H9 (cell line): ENCODE data around the gene AFAP1. TPM values are rescaled to one million over a fixed set of nuclear protein-coding genes. Genes with fewer than 3 reads are reported as not detected.

ENCODE experiments used
- DNase-seq: peaks from one replicate; pipeline ENCODE4 v3.0.0-alpha.2; 2017
- H2AFZ ChIP-seq: one replicate; pipeline ENCODE4 v1.6.1; 2013; ENCODE audit warnings: mild to moderate bottlenecking, low read length, control low read depth, moderate library complexity
- H2AK5ac ChIP-seq: 2 replicates; pipeline ENCODE4 v1.6.1; 2013; ENCODE audit warnings: low read length, control low read depth, mixed read lengths; ENCODE audit not compliant: insufficient read length
- H2BK120ac ChIP-seq: one replicate; pipeline ENCODE4 v1.6.1; 2013; ENCODE audit warnings: low read depth, mild to moderate bottlenecking, low read length, control low read depth, inconsistent platforms; ENCODE audit not compliant: poor library complexity, severe bottlenecking
- H2BK12ac ChIP-seq: 2 replicates; pipeline ENCODE4 v1.6.1; 2013; ENCODE audit warnings: low read length, control low read depth, mixed read lengths, low read depth; ENCODE audit not compliant: insufficient read length
- H2BK15ac ChIP-seq: 2 replicates; pipeline ENCODE4 v1.6.1; 2013; ENCODE audit warnings: low read depth, low read length, control low read depth
- H2BK20ac ChIP-seq: one replicate; pipeline ENCODE4 v1.6.1; 2013; ENCODE audit warnings: low read depth, mild to moderate bottlenecking, low read length, control low read depth, inconsistent platforms; ENCODE audit not compliant: poor library complexity, severe bottlenecking
- H2BK5ac ChIP-seq: 2 replicates; pipeline ENCODE4 v1.6.1; 2013; ENCODE audit warnings: low read length, control low read depth, mixed read lengths; ENCODE audit not compliant: insufficient read length
- H3K14ac ChIP-seq: 2 replicates; pipeline ENCODE4 v1.6.1; 2013; ENCODE audit warnings: low read length, control low read depth; ENCODE audit not compliant: insufficient read depth
- H3K18ac ChIP-seq: 2 replicates; pipeline ENCODE4 v1.6.1; 2013; ENCODE audit warnings: low read depth, mild to moderate bottlenecking, mixed read lengths, low read length, control low read depth; ENCODE audit not compliant: insufficient read length
- H3K23ac ChIP-seq: 2 replicates; pipeline ENCODE4 v1.6.1; 2013; ENCODE audit warnings: low read length, control low read depth, mixed read lengths, low read depth; ENCODE audit not compliant: insufficient read length
- H3K23me2 ChIP-seq: 2 replicates; pipeline ENCODE4 v1.6.1; 2013; ENCODE audit warnings: low read depth, mild to moderate bottlenecking, mixed read lengths, low read length, control low read depth; ENCODE audit not compliant: insufficient read length, poor library complexity, severe bottlenecking
- H3K27ac ChIP-seq: 2 replicates; pipeline ENCODE4 v1.5.1; 2013; ENCODE audit warnings: low read length, control low read depth, mixed read lengths, low read depth; ENCODE audit not compliant: insufficient read length
- H3K27me3 ChIP-seq: 2 replicates; pipeline ENCODE4 v1.6.1; 2013; ENCODE audit warnings: low read length, control low read depth, inconsistent platforms; ENCODE audit not compliant: insufficient read depth
- H3K4ac ChIP-seq: 2 replicates; pipeline ENCODE4 v1.6.1; 2013; ENCODE audit warnings: low read depth, mild to moderate bottlenecking, control low read depth, inconsistent platforms, low read length, moderate library complexity
- H3K4me1 ChIP-seq: 2 replicates; pipeline ENCODE4 v1.6.1; 2013; ENCODE audit warnings: low read length, control low read depth, inconsistent platforms; ENCODE audit not compliant: insufficient read depth
- H3K4me2 ChIP-seq: 2 replicates; pipeline ENCODE4 v1.6.1; 2013; ENCODE audit warnings: low read length, control low read depth, mixed read lengths; ENCODE audit not compliant: insufficient read length, insufficient read depth
- H3K56ac ChIP-seq: 2 replicates; pipeline ENCODE4 v1.6.1; 2013; ENCODE audit warnings: low read depth, mild to moderate bottlenecking, mixed read lengths, low read length, control low read depth; ENCODE audit not compliant: insufficient read length
- H3K79me1 ChIP-seq: 2 replicates; pipeline ENCODE4 v1.6.1; 2013; ENCODE audit warnings: low read depth, mild to moderate bottlenecking, moderate library complexity, low read length, control low read depth, inconsistent platforms; ENCODE audit not compliant: insufficient read depth, poor library complexity, severe bottlenecking
- H3K79me2 ChIP-seq: 2 replicates; pipeline ENCODE4 v1.6.1; 2013; ENCODE audit warnings: low read length, control low read depth, inconsistent platforms; ENCODE audit not compliant: insufficient read depth
- H3K9ac ChIP-seq: 2 replicates; pipeline ENCODE4 v1.6.1; 2013; ENCODE audit warnings: low read length, control low read depth, mixed read lengths; ENCODE audit not compliant: insufficient read length; ENCODE audit errors: extremely low read depth
- H3K9me3 ChIP-seq: one replicate; pipeline ENCODE4 v1.6.1; 2013; ENCODE audit warnings: low read depth, low read length, inconsistent platforms; ENCODE audit not compliant: control insufficient read depth
- H3T11ph ChIP-seq: one replicate; pipeline ENCODE4 v1.6.1; 2013; ENCODE audit warnings: mild to moderate bottlenecking, low read length, control low read depth, inconsistent platforms
- H4K20me1 ChIP-seq: one replicate; pipeline ENCODE4 v1.6.1; 2013; ENCODE audit not compliant: control insufficient read depth, insufficient read length, insufficient read depth
- H4K5ac ChIP-seq: 2 replicates; pipeline ENCODE4 v1.6.1; 2013; ENCODE audit warnings: low read depth, mild to moderate bottlenecking, mixed read lengths, low read length, control low read depth; ENCODE audit not compliant: insufficient read length
- H4K8ac ChIP-seq: replicated peaks from 2 replicates; pipeline ENCODE4 v1.6.1; 2013; ENCODE audit warnings: low read length, control low read depth, mixed read lengths, low read depth; ENCODE audit not compliant: insufficient read length
- H4K91ac ChIP-seq: 2 replicates; pipeline ENCODE4 v1.6.1; 2013; ENCODE audit warnings: low read depth, mild to moderate bottlenecking, moderate library complexity, mixed read lengths, low read length, control low read depth; ENCODE audit not compliant: insufficient read length
- H3K27ac Mint-ChIP-seq, 3 experiments: 2 replicates in 2 of 3; 3 replicates in 1 of 3; pipeline ENCODE4 v1.8.0; 2020 to 2021; ENCODE audit warnings: mixed read lengths in 3 of 3, mild to moderate bottlenecking in 1 of 3, moderate library complexity in 1 of 3
- H3K27me3 Mint-ChIP-seq: 2 replicates; pipeline ENCODE4 v1.8.0; 2021; ENCODE audit warnings: low read depth, mild to moderate bottlenecking, moderate library complexity, mixed read lengths
- H3K36me3 Mint-ChIP-seq, 3 experiments: 2 replicates in 2 of 3; 3 replicates in 1 of 3; pipeline ENCODE4 v1.8.0; 2020 to 2021; ENCODE audit warnings: low read depth in 3 of 3, mixed read lengths in 3 of 3; ENCODE audit not compliant: insufficient read depth in 1 of 3
- H3K4me1 Mint-ChIP-seq, 2 experiments: 2 replicates each; pipeline ENCODE4 v1.8.0; 2020; ENCODE audit warnings: mixed read lengths in 2 of 2
- H3K4me3 Mint-ChIP-seq, 2 experiments: 2 replicates in 1 of 2; 3 replicates in 1 of 2; pipeline ENCODE4 v1.8.0; 2020 to 2021; ENCODE audit warnings: mild to moderate bottlenecking in 2 of 2, mixed read lengths in 2 of 2, moderate library complexity in 1 of 2
- H3K9me3 Mint-ChIP-seq, 2 experiments: 2 replicates in 1 of 2; 3 replicates in 1 of 2; pipeline ENCODE4 v1.8.0; 2020; ENCODE audit warnings: mild to moderate bottlenecking in 2 of 2, mixed read lengths in 2 of 2, moderate library complexity in 1 of 2
- WGBS: extraction: QIAGEN DNeasy Blood & Tissue Kit; methylation state at CpG from one replicate; pipeline ENCODE4 v1.1.7; 2013; ENCODE audit warnings: missing lambda C conversion rate, low lambda C conversion rate, mixed read lengths; ENCODE audit not compliant: insufficient read length; ENCODE audit errors: extremely low coverage; 5-methylcytosine and 5-hydroxymethylcytosine counted together
- total RNA-seq: library from RNA; stranded (reverse); gene quantifications from 2 replicates; pipeline ENCODE4 v1.2.1, GENCODE V29; 2021
- TF ChIP-seq, protein P1 (sequence below): fragments of 200-600 bp; sonication (generic); conservative IDR thresholded peaks from 3 replicates; pipeline ENCODE4 v1.8.0; 2021; ENCODE audit warnings: antibody characterized with exemption, mild to moderate bottlenecking

AFAP1 gene
- total RNA-seq, 1 experiment from 2014 or later = 6.5 TPM

- Histone ChIP-seq H3K9me3 (no peaks in the 10 kb centered on the region), H2BK15ac (no peak overlapping the region)
- H3K27ac Mint-ChIP-seq = peak overlapping the region in 2 of 3 experiments; percentile 20 to 71; a peak in 5 of 7 replicates
Measured at GRCh38 chr4:7783541-7783940, 156.1 kb downstream of the AFAP1 start.

More at GRCh38 chr4:7783541-7783940, 156.1 kb downstream of the AFAP1 start:
- Mint-ChIP-seq H3K9me3 (no peaks in the 10 kb centered on the region), H3K27me3 (no peaks in the 10 kb centered on the region), H3K4me1 (no peaks in the 10 kb centered on the region; a peak in 1 of 4 replicates), H3K4me3 (no peak overlapping the region), H3K36me3 (peaks cover 6 to 20% (median 18%) of the 10 kb centered on the region in 3 experiments)
- no peak overlapping the region for H3K4ac ChIP-seq
- no peak overlapping the region for H2AFZ ChIP-seq
- no peaks in the 10 kb centered on the region for H3K23me2 ChIP-seq
- H4K8ac ChIP-seq = no peak overlapping the region
- no peaks in the 10 kb centered on the region for H3K79me2 ChIP-seq
- H3K4me2 ChIP-seq = no peak overlapping the region
- no peak overlapping the region for H3K27ac ChIP-seq
- no CpG with 5 or more reads among the region's 8 CpGs for WGBS
- no peak overlapping the region for H3K23ac ChIP-seq
- no peaks in the 10 kb centered on the region for H3K27me3 ChIP-seq
- H3K14ac ChIP-seq = peak overlapping the region; percentile 22; the same call in 1 of the 2 replicates
- no peak overlapping the region for H2BK5ac ChIP-seq
- H4K5ac ChIP-seq = no peak overlapping the region
- H3K79me1 ChIP-seq = no peaks in the 10 kb centered on the region
- no peak overlapping the region for H3K9ac ChIP-seq
- H3K56ac ChIP-seq = no peak overlapping the region
- TF ChIP-seq, protein P1, sequence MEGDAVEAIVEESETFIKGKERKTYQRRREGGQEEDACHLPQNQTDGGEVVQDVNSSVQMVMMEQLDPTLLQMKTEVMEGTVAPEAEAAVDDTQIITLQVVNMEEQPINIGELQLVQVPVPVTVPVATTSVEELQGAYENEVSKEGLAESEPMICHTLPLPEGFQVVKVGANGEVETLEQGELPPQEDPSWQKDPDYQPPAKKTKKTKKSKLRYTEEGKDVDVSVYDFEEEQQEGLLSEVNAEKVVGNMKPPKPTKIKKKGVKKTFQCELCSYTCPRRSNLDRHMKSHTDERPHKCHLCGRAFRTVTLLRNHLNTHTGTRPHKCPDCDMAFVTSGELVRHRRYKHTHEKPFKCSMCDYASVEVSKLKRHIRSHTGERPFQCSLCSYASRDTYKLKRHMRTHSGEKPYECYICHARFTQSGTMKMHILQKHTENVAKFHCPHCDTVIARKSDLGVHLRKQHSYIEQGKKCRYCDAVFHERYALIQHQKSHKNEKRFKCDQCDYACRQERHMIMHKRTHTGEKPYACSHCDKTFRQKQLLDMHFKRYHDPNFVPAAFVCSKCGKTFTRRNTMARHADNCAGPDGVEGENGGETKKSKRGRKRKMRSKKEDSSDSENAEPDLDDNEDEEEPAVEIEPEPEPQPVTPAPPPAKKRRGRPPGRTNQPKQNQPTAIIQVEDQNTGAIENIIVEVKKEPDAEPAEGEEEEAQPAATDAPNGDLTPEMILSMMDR = no peak
- no peak overlapping the region for H2BK12ac ChIP-seq
- H4K91ac ChIP-seq = no peak overlapping the region
- no peak overlapping the region for H2AK5ac ChIP-seq
- no peaks in the 10 kb centered on the region for H4K20me1 ChIP-seq
- no peak overlapping the region for H3K18ac ChIP-seq
- no peak overlapping the region for H2BK20ac ChIP-seq
- no peak overlapping the region for H2BK120ac ChIP-seq
- no peak for DNase-seq
- H3T11ph ChIP-seq = no peak overlapping the region
- no peaks in the 10 kb centered on the region for H3K4me1 ChIP-seq
